Liver (tissue), 9 donors: ENCODE results near the gene CD19. TPM values are rescaled to one million over a fixed set of nuclear protein-coding genes. Genes with fewer than 3 reads are reported as not detected.

ENCODE experiments used
- DNase-seq: peaks from one replicate; pipeline ENCODE4 v3.0.0-alpha.2; 2017; ENCODE audit warnings: low spot score
- H3K27ac ChIP-seq, 2 donors: one replicate each; pipeline ENCODE4 v1.7.0; 2013; ENCODE audit warnings: inconsistent platforms in 2 of 2, low read length in 2 of 2, control low read depth in 1 of 2, low read depth in 1 of 2, mild to moderate bottlenecking in 1 of 2
- H3K27me3 ChIP-seq, 4 donors: one replicate each; pipeline versions ENCODE4 v1.6.1 to v1.7.0; 2013; ENCODE audit warnings: low read length in 3 of 4, inconsistent platforms in 1 of 4, mild to moderate bottlenecking in 1 of 4, moderate library complexity in 1 of 4; ENCODE audit not compliant: control insufficient read depth in 4 of 4, insufficient read depth in 4 of 4
- H3K36me3 ChIP-seq, 4 donors: one replicate each; pipeline versions ENCODE4 v1.6.1 to v1.7.0; 2013; ENCODE audit warnings: low read length in 3 of 4, mild to moderate bottlenecking in 3 of 4, low read depth in 1 of 4, moderate library complexity in 1 of 4; ENCODE audit not compliant: control insufficient read depth in 4 of 4, insufficient read depth in 3 of 4
- H3K4me1 ChIP-seq, 4 donors: one replicate each; pipeline versions ENCODE4 v1.6.1 to v1.7.0; 2013; ENCODE audit warnings: low read length in 3 of 4, mild to moderate bottlenecking in 3 of 4, moderate library complexity in 1 of 4; ENCODE audit not compliant: control insufficient read depth in 4 of 4, insufficient read depth in 4 of 4
- H3K4me3 ChIP-seq, 3 donors: one replicate each; pipeline versions ENCODE4 v1.6.1 to v1.7.0; 2013; ENCODE audit warnings: low read length in 3 of 3, control low read depth in 1 of 3, low read depth in 1 of 3, mild to moderate bottlenecking in 1 of 3
- H3K9ac ChIP-seq, 2 donors: one replicate each; pipeline ENCODE4 v1.7.0; 2013; ENCODE audit warnings: low read length in 2 of 2, mild to moderate bottlenecking in 2 of 2, moderate library complexity in 2 of 2, control low read depth in 1 of 2, low read depth in 1 of 2
- H3K9me3 ChIP-seq, 4 donors: one replicate each; pipeline versions ENCODE4 v1.6.1 to v1.7.0; 2013; ENCODE audit warnings: low read length in 3 of 4; ENCODE audit not compliant: control insufficient read depth in 4 of 4
- EGR1 ChIP-seq, 2 donors: IDR thresholded peaks; 2 replicates each; pipeline ENCODE4 v1.6.1; 2016 to 2018; ENCODE audit warnings: antibody characterized with exemption in 2 of 2, low read depth in 2 of 2
- FOXA1 ChIP-seq: IDR thresholded peaks from 2 replicates; pipeline ENCODE4 v1.6.1; 2016; ENCODE audit warnings: antibody characterized with exemption
- FOXA2 ChIP-seq: IDR thresholded peaks from 2 replicates; pipeline ENCODE4 v1.6.1; 2016; ENCODE audit warnings: antibody characterized with exemption
- GABPA ChIP-seq, 2 donors: IDR thresholded peaks in 1 of 2; conservative IDR thresholded peaks in 1 of 2; 2 replicates each; pipeline ENCODE4 v1.6.1; 2016; ENCODE audit warnings: antibody characterized with exemption in 2 of 2, mild to moderate bottlenecking in 1 of 2, moderate library complexity in 1 of 2
- HNF4A ChIP-seq, 2 donors: conservative IDR thresholded peaks; 2 replicates each; pipeline ENCODE4 v1.6.1; 2016; ENCODE audit warnings: antibody characterized with exemption in 2 of 2, mild to moderate bottlenecking in 2 of 2
- HNF4G ChIP-seq: IDR thresholded peaks from 2 replicates; pipeline ENCODE4 v1.6.1; 2016; ENCODE audit warnings: antibody characterized with exemption
- JUND ChIP-seq, 2 donors: IDR thresholded peaks; 2 replicates each; pipeline ENCODE4 v1.6.1; 2016; ENCODE audit warnings: antibody characterized with exemption in 2 of 2
- NR2F2 ChIP-seq: IDR thresholded peaks from 2 replicates; pipeline ENCODE4 v1.6.1; 2016; ENCODE audit warnings: antibody characterized with exemption
- RAD21 ChIP-seq, 2 donors: IDR thresholded peaks; 2 replicates each; pipeline ENCODE4 v1.6.1; 2016; ENCODE audit warnings: antibody characterized with exemption in 2 of 2, mild to moderate bottlenecking in 2 of 2
- RXRA ChIP-seq, 2 donors: IDR thresholded peaks; 2 replicates each; pipeline ENCODE4 v1.6.1; 2017 to 2018; ENCODE audit warnings: antibody characterized with exemption in 2 of 2, mild to moderate bottlenecking in 1 of 2
- SP1 ChIP-seq: IDR thresholded peaks from 2 replicates; pipeline ENCODE4 v1.6.1; 2018; ENCODE audit warnings: antibody characterized with exemption, mild to moderate bottlenecking
- TAF1 ChIP-seq: conservative IDR thresholded peaks from 2 replicates; pipeline ENCODE4 v1.6.1; 2016; ENCODE audit warnings: antibody characterized with exemption, mild to moderate bottlenecking
- YY1 ChIP-seq: IDR thresholded peaks from 2 replicates; pipeline ENCODE4 v1.6.1; 2016; ENCODE audit warnings: antibody characterized with exemption, mild to moderate bottlenecking
- whole genome bisulfite sequencing: extraction: QIAGEN DNeasy Blood & Tissue Kit; methylation state at CpG from one replicate; pipeline ENCODE4 v1.1.7; 2013; 5-methylcytosine and 5-hydroxymethylcytosine counted together
- polyA plus RNA-seq, 2 donors: library from polyadenylated mRNA; stranded (reverse) in 1 of 2; unstranded in 1 of 2; fragments of 200-250 nt in 1 of 2; fragments of >200 nt in 1 of 2; fragmentation: Nextera tagmentation in 1 of 2; extraction: Ambion mirVana in 1 of 2; gene quantifications; one replicate each; pipeline versions ENCODE4 v1.2.1 to v1.2.3, GENCODE V29; 2013 to 2015
- total RNA-seq, 2 donors: library from RNA; depleted of rRNA; stranded (reverse); fragments of >200 nt; gene quantifications; one replicate each; pipeline ENCODE4 v1.2.3, GENCODE V29; 2014
- TF ChIP-seq, protein P1 (sequence below): IDR thresholded peaks from 2 replicates; pipeline ENCODE4 v1.6.1; 2016; ENCODE audit warnings: antibody characterized with exemption, mild to moderate bottlenecking
- TF ChIP-seq, protein P2 (sequence below): fragments of 150-350 bp; IDR thresholded peaks from 2 replicates; pipeline ENCODE4 v1.5.1; 2017; ENCODE audit warnings: improper control_type of control experiment, low read depth, low read length; ENCODE audit not compliant: missing input control
- TF ChIP-seq, protein P3 (sequence below): IDR thresholded peaks from 2 replicates; pipeline ENCODE4 v1.6.1; 2016; ENCODE audit warnings: antibody characterized with exemption
- TF ChIP-seq, protein P4 (sequence below): IDR thresholded peaks from 2 replicates; pipeline ENCODE4 v1.6.1; 2016; ENCODE audit warnings: antibody characterized with exemption
- TF ChIP-seq, protein P5 (sequence below): IDR thresholded peaks from 2 replicates; pipeline ENCODE4 v1.6.1; 2016; ENCODE audit warnings: antibody characterized with exemption
- donor health status: healthy.
- donor health status: healthy.
- donor health status: healthy.
- donor health status: healthy.
- donor health status: healthy.

The CD19 gene
- total and polyA plus RNA-seq, 4 donors: 0.08 to 1.2 (median 0.49) TPM

DNA sequence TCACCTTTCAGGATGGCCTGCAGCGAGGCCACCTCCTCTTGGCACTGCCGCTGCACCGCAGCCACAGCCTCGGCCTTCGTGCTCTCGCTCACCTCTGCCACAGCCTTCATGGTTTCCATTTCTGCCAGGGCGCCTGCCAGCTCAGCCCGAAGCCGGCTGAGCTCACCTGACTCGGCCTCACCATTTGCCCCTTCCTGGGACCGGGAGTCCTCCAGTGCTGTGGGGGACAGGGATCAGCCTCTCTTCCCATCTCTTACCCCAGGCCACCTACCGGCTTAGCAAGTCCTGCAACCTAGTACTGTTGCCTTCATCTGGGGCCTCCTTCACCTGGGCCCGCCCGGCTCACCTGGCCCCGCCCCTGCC, 7.4 kb upstream of the CD19 start:
- Histone ChIP-seq H3K4me3 (peak overlapping the region in 2 of 3 donors; percentile 81 to 91), H3K27me3 (no peaks in the 10 kb centered on the region), H3K9me3 (no peaks in the 10 kb centered on the region), H3K36me3 (peaks cover 0 to 3% (median 0%) of the 10 kb centered on the region in 4 donors), H3K9ac (no peak overlapping the region), H3K4me1 (peaks cover 3 to 13% (median 9%) of the 10 kb centered on the region in 4 donors), H3K27ac (peak overlapping the region in 1 of 2 donors; percentile 93)
- no peak for TF ChIP-seq JUND (IDR thresholded peaks at IDR 0.05)
- no peak for TF ChIP-seq RXRA (IDR thresholded peaks at IDR 0.05)
- no peak for TF ChIP-seq SP1
- no peak for TF ChIP-seq FOXA1
- TF ChIP-seq FOXA2: no peak
- no peak for TF ChIP-seq NR2F2
- TF ChIP-seq, protein P1, sequence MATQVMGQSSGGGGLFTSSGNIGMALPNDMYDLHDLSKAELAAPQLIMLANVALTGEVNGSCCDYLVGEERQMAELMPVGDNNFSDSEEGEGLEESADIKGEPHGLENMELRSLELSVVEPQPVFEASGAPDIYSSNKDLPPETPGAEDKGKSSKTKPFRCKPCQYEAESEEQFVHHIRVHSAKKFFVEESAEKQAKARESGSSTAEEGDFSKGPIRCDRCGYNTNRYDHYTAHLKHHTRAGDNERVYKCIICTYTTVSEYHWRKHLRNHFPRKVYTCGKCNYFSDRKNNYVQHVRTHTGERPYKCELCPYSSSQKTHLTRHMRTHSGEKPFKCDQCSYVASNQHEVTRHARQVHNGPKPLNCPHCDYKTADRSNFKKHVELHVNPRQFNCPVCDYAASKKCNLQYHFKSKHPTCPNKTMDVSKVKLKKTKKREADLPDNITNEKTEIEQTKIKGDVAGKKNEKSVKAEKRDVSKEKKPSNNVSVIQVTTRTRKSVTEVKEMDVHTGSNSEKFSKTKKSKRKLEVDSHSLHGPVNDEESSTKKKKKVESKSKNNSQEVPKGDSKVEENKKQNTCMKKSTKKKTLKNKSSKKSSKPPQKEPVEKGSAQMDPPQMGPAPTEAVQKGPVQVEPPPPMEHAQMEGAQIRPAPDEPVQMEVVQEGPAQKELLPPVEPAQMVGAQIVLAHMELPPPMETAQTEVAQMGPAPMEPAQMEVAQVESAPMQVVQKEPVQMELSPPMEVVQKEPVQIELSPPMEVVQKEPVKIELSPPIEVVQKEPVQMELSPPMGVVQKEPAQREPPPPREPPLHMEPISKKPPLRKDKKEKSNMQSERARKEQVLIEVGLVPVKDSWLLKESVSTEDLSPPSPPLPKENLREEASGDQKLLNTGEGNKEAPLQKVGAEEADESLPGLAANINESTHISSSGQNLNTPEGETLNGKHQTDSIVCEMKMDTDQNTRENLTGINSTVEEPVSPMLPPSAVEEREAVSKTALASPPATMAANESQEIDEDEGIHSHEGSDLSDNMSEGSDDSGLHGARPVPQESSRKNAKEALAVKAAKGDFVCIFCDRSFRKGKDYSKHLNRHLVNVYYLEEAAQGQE: no peak
- TF ChIP-seq EGR1 (IDR thresholded peaks at IDR 0.05; ENCODE audit: low read depth in 2 of 2): no peak
- TF ChIP-seq TAF1: no peak
- TF ChIP-seq, protein P2, sequence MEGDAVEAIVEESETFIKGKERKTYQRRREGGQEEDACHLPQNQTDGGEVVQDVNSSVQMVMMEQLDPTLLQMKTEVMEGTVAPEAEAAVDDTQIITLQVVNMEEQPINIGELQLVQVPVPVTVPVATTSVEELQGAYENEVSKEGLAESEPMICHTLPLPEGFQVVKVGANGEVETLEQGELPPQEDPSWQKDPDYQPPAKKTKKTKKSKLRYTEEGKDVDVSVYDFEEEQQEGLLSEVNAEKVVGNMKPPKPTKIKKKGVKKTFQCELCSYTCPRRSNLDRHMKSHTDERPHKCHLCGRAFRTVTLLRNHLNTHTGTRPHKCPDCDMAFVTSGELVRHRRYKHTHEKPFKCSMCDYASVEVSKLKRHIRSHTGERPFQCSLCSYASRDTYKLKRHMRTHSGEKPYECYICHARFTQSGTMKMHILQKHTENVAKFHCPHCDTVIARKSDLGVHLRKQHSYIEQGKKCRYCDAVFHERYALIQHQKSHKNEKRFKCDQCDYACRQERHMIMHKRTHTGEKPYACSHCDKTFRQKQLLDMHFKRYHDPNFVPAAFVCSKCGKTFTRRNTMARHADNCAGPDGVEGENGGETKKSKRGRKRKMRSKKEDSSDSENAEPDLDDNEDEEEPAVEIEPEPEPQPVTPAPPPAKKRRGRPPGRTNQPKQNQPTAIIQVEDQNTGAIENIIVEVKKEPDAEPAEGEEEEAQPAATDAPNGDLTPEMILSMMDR: no peak
- TF ChIP-seq, protein P3, sequence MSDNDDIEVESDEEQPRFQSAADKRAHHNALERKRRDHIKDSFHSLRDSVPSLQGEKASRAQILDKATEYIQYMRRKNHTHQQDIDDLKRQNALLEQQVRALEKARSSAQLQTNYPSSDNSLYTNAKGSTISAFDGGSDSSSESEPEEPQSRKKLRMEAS: no peak
- TF ChIP-seq HNF4A (conservative IDR thresholded peaks at IDR 0.05): no peak
- no peak for TF ChIP-seq GABPA (IDR thresholded peaks at IDR 0.05 in 1 of 2, conservative IDR thresholded peaks at IDR 0.05 in 1 of 2)
- TF ChIP-seq, protein P4, sequence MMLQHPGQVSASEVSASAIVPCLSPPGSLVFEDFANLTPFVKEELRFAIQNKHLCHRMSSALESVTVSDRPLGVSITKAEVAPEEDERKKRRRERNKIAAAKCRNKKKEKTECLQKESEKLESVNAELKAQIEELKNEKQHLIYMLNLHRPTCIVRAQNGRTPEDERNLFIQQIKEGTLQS: no peak
- no peak for DNase-seq
- 39% methylated on average over 15 of the region's 15 CpGs for WGBS

DNA sequence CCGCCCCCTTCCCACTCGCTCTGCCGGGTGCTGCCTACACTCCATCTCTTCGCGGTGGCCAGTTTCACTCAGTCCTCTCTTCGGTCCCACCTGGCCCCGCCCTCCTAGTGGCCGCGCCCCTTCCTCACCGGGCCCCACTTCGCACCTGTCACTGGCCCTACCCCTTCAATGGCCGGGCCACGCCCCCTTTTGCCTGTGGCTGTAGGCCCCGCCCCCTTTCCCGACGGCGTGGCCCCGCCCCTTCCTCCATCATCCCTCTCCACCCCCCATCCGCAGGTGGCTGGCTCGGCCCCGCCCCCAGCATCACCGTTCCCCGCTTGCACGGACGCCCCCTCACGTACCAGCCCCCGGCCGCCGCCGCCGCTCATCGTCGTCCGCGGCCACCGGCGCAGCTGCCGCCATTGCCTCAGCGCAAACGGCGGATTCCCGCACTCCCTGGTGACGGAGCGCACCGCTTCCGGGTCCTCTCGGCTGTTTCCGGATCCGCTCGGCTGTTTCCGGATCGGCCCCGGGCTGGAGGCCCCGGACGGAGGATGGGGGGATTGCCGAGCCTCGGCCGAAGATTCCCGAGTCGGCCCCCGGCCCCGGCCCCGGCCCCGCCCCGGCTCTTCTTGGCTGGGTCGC, 6.9 kb upstream of the CD19 start, which contains the start of gene RABEP2:
RABEP2 (minus strand) TSS at position 477 of the 624 bp plus-strand sequence; CDS start at position 402, 75 bp downstream.
- peak within 1 kb of the TSS; percentile 16 to 82 for H3K9ac ChIP-seq
- H3K36me3 ChIP-seq: no peaks in the 10 kb centered on the region
- TF ChIP-seq GABPA (IDR thresholded peaks at IDR 0.05 in 1 of 2, conservative IDR thresholded peaks at IDR 0.05 in 1 of 2) (peak; percentile 60 to 88), JUND (IDR thresholded peaks at IDR 0.05) (no peak), SP1 (peak; percentile 48), HNF4G (peak; percentile 10), TAF1 (no peak), YY1 (no peak), HNF4A (conservative IDR thresholded peaks at IDR 0.05) (no peak), EGR1 (IDR thresholded peaks at IDR 0.05; ENCODE audit: low read depth in 2 of 2) (no peak), RXRA (IDR thresholded peaks at IDR 0.05) (no peak), FOXA1 (no peak), RAD21 (IDR thresholded peaks at IDR 0.05) (no peak)
- TF ChIP-seq, protein P4: no peak
- TF ChIP-seq, protein P5, sequence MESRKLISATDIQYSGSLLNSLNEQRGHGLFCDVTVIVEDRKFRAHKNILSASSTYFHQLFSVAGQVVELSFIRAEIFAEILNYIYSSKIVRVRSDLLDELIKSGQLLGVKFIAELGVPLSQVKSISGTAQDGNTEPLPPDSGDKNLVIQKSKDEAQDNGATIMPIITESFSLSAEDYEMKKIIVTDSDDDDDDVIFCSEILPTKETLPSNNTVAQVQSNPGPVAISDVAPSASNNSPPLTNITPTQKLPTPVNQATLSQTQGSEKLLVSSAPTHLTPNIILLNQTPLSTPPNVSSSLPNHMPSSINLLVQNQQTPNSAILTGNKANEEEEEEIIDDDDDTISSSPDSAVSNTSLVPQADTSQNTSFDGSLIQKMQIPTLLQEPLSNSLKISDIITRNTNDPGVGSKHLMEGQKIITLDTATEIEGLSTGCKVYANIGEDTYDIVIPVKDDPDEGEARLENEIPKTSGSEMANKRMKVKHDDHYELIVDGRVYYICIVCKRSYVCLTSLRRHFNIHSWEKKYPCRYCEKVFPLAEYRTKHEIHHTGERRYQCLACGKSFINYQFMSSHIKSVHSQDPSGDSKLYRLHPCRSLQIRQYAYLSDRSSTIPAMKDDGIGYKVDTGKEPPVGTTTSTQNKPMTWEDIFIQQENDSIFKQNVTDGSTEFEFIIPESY: no peak
- TF ChIP-seq, protein P2: no peak
- under 1% methylated on average over 66 of the region's 66 CpGs for WGBS
- H3K27ac ChIP-seq: peak within 1 kb of the TSS; percentile 92 to 93
- DNase-seq: peak; percentile 95
- no peaks in the 10 kb centered on the region for H3K27me3 ChIP-seq
- peaks cover 3 to 13% (median 9%) of the 10 kb centered on the region in 4 donors for H3K4me1 ChIP-seq
- peak within 1 kb of the TSS; percentile 81 to 91 (median 83) for H3K4me3 ChIP-seq
- no peaks in the 10 kb centered on the region for H3K9me3 ChIP-seq
